ENCODE data around the gene KRT15. TPM values are rescaled to one million over a fixed set of nuclear protein-coding genes. Genes with fewer than 3 reads are reported as not detected.

The KRT15 gene
- total and polyA plus RNA-seq, 2 of the 8 experiments (the other 6 are each of a cell fraction or from before 2014, with no cell fraction given): 0.11 to 0.13 TPM

GRCh38 chr17:41555105-41555887 lies 36.6 kb upstream of the KRT15 start (continued):
- TF ChIP-seq CHD7 (IDR thresholded peaks at IDR 0.05; ENCODE audit: insufficient replicate concordance, low read length): no peak
- TF ChIP-seq SAP30 (IDR thresholded peaks at IDR 0.05; ENCODE audit: insufficient read depth, insufficient replicate concordance, low read length): no peak
- no peak for TF ChIP-seq RAD21 (IDR thresholded peaks at IDR 0.05 in 1 of 2, conservative IDR thresholded peaks at IDR 0.05 in 1 of 2; ENCODE audit: low read depth in 2 of 2, low read length in 2 of 2)
- no peak for TF ChIP-seq POLR2AphosphoS5 (IDR thresholded peaks at IDR 0.05; ENCODE audit: low read depth, low read length)
- no peak for TF ChIP-seq USF2 (IDR thresholded peaks at IDR 0.05; ENCODE audit: low read length)
- no peak for TF ChIP-seq TEAD4 (IDR thresholded peaks at IDR 0.05; ENCODE audit: low read depth, low read length)
- TF ChIP-seq NANOG (IDR thresholded peaks at IDR 0.05; ENCODE audit: insufficient read depth, low read depth, low read length, poor library complexity, severe bottlenecking): no peak
- no peak for TF ChIP-seq EGR1 (IDR thresholded peaks at IDR 0.05; ENCODE audit: borderline replicate concordance, low read depth, low read length)
